Central memory CD8-positive, alpha-beta T cell (primary cell): ENCODE measurements around the gene MEDAG.

Source experiments
- ATAC-seq: fragments of 150-1000 bp; cut with Tn5 transposase; replicated peaks from 2 replicates; pipeline ENCODE4 v1.10.0; 2022; ENCODE audit warnings: mild to moderate bottlenecking, moderate FRiP score, moderate number of reproducible peaks; ENCODE audit not compliant: poor library complexity, severe bottlenecking; ENCODE audit errors: extremely low read depth
- DNase-seq, 2 donors: peaks; one replicate each; pipeline ENCODE4 v3.0.0; 2021; ENCODE audit warnings: low spot score in 2 of 2
- H3K27ac Mint-ChIP-seq: one replicate; pipeline ENCODE4 v1.8.0; 2022; ENCODE audit warnings: low read depth, mild to moderate bottlenecking, moderate library complexity, mixed read lengths
- H3K27me3 Mint-ChIP-seq: one replicate; pipeline ENCODE4 v1.8.0; 2022; ENCODE audit warnings: mixed read lengths
- H3K36me3 Mint-ChIP-seq: one replicate; pipeline ENCODE4 v1.8.0; 2022; ENCODE audit warnings: mild to moderate bottlenecking, moderate library complexity, mixed read lengths; ENCODE audit not compliant: insufficient read depth
- H3K4me1 Mint-ChIP-seq: one replicate; pipeline ENCODE4 v1.8.0; 2022; ENCODE audit warnings: mixed read lengths
- H3K4me3 Mint-ChIP-seq: one replicate; pipeline ENCODE4 v1.8.0; 2022; ENCODE audit warnings: mild to moderate bottlenecking, moderate library complexity, mixed read lengths
- H3K9me3 Mint-ChIP-seq: one replicate; pipeline ENCODE4 v1.8.0; 2022; ENCODE audit warnings: mixed read lengths

Gene MEDAG

DNA sequence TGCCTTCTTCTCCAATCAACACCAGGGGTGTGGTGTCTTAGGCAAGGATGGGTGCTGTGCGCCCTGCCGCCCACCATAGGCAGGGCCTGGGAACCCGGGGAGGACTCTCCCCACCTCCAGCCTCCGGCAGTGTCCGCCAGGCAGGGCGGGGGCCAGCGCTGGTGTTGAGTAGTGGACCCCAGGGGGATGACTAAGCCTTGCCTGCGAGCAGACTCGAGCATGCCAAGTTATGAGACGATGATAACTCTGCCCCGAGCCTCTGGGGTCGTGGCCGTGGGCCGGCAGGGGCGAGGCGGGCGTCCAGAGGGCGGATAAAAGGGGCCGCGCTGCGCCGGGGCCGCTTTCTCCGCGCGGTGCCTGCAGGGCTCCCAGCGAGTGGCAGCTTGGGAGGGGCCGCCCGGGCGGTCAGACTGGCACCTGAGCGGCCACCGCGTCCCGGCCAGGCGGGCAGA is at the start of gene MEDAG:
TSS of gene MEDAG (plus strand) at position 340 of the 452 bp plus-strand sequence. CDS start 245 bp downstream, outside the sequence.
- H3K27me3 Mint-ChIP-seq, result peaks cover 67% of the 10 kb centered on the region

GRCh38 chr13:30857018-30857417 is 49.1 kb upstream of the MEDAG start:
- Mint-ChIP-seq H3K9me3 (no peaks in the 10 kb centered on the region), H3K4me1 (no peaks in the 10 kb centered on the region), H3K27me3 (peaks cover 8% of the 10 kb centered on the region), H3K36me3 (peaks cover 2% of the 10 kb centered on the region), H3K4me3 (no peak overlapping the region), H3K27ac (no peak overlapping the region)
- no peak for ATAC-seq
- DNase-seq, result no peak

More for the DNA sequence above, at the start of gene MEDAG:
- no peak for ATAC-seq
- Mint-ChIP-seq H3K4me3 (no peak within 1 kb of the TSS), H3K9me3 (no peaks in the 10 kb centered on the region), H3K4me1 (no peaks in the 10 kb centered on the region), H3K27ac (no peak within 1 kb of the TSS), H3K36me3 (no peaks in the 10 kb centered on the region)
- DNase-seq, result no peak

GRCh38 chr13:30857636-30858035 is 48.4 kb upstream of the MEDAG start:
- Mint-ChIP-seq H3K4me3 (no peak overlapping the region), H3K27me3 (peaks cover 8% of the 10 kb centered on the region), H3K36me3 (peaks cover 2% of the 10 kb centered on the region), H3K9me3 (no peaks in the 10 kb centered on the region), H3K27ac (no peak overlapping the region), H3K4me1 (no peaks in the 10 kb centered on the region)
- ATAC-seq (no peak), DNase-seq (no peak)

- no peak for ATAC-seq
- Mint-ChIP-seq H3K36me3 (peaks cover 2% of the 10 kb centered on the region), H3K27ac (no peak overlapping the region), H3K9me3 (no peaks in the 10 kb centered on the region), H3K4me1 (no peaks in the 10 kb centered on the region), H3K4me3 (no peak overlapping the region), H3K27me3 (peaks cover 8% of the 10 kb centered on the region)
- DNase-seq, result no peak
Measured at GRCh38 chr13:30859326-30859725, 46.7 kb upstream of the MEDAG start.

GRCh38 chr13:30861163-30861562 is 44.9 kb upstream of the MEDAG start:
- ATAC-seq (no peak), DNase-seq (no peak)
- Mint-ChIP-seq H3K4me1 (peaks cover 5% of the 10 kb centered on the region), H3K27ac (no peak overlapping the region), H3K27me3 (peaks cover 18% of the 10 kb centered on the region), H3K9me3 (no peaks in the 10 kb centered on the region), H3K36me3 (peaks cover 2% of the 10 kb centered on the region), H3K4me3 (no peak overlapping the region)

- Mint-ChIP-seq H3K9me3 (no peaks in the 10 kb centered on the region), H3K4me1 (peaks cover 5% of the 10 kb centered on the region), H3K27me3 (peaks cover 16% of the 10 kb centered on the region), H3K27ac (no peak overlapping the region), H3K4me3 (no peak overlapping the region), H3K36me3 (peaks cover 2% of the 10 kb centered on the region)
- no peak for ATAC-seq
- no peak for DNase-seq
Measured at GRCh38 chr13:30861836-30862467, 44.1 kb upstream of the MEDAG start.

DNA sequence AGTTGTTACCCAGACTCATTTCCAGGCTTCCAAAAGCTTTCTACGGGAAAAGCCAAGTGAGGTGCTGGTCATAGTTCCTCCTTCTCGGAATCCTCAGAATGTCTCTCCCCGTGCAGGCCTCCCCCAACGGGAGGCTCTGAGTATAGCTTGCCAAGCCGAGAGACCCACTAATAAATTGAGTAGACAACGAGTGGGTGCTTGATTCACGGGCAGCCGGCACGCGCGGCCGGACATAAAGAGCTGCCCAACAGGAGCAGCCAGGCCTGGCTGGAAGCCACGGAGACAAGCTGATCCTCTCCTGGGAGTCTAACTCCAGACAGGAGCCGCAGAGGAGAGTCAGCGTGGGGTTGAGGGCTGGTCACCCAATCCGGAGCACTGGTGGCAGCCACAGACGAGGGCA is 43.4 kb upstream of the MEDAG start:
- Mint-ChIP-seq H3K27me3 (peaks cover 10% of the 10 kb centered on the region), H3K27ac (no peak overlapping the region), H3K9me3 (no peaks in the 10 kb centered on the region), H3K4me3 (no peak overlapping the region), H3K4me1 (peaks cover 5% of the 10 kb centered on the region), H3K36me3 (peaks cover 2% of the 10 kb centered on the region)
- DNase-seq (no peak), ATAC-seq (no peak)

- Mint-ChIP-seq H3K36me3 (peaks cover 2% of the 10 kb centered on the region), H3K27me3 (peaks cover 10% of the 10 kb centered on the region), H3K9me3 (no peaks in the 10 kb centered on the region), H3K4me3 (no peak overlapping the region), H3K4me1 (peaks cover 5% of the 10 kb centered on the region), H3K27ac (no peak overlapping the region)
- no peak for ATAC-seq
- DNase-seq, result no peak
Measured at GRCh38 chr13:30863231-30863630, 42.8 kb upstream of the MEDAG start.

DNA sequence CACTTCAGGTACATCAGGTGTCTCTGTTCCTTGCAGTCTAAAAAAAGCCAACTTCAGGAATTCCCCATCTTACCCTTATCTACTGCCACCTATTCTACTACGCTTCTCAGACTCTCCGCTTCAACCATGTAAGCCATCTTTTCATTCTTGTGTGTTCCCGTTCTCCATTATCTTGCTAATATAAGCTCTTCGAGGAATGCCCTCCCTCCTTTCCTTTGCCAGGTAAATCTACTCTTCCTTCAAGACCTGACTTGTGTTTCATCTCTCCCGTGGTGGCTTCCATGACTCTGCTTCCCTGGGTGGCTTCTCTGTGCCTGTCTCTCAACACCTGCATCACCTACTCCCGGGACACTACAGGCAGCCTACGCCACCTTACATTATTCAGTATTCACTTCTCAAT is 42.3 kb upstream of the MEDAG start:
- peaks cover 2% of the 10 kb centered on the region for H3K36me3 Mint-ChIP-seq
- no peaks in the 10 kb centered on the region for H3K9me3 Mint-ChIP-seq
- no peak overlapping the region for H3K4me3 Mint-ChIP-seq
- DNase-seq (no peak), ATAC-seq (no peak)
- H3K27me3 Mint-ChIP-seq, result peaks cover 14% of the 10 kb centered on the region
- no peak overlapping the region for H3K27ac Mint-ChIP-seq
- H3K4me1 Mint-ChIP-seq, result peaks cover 5% of the 10 kb centered on the region

DNA sequence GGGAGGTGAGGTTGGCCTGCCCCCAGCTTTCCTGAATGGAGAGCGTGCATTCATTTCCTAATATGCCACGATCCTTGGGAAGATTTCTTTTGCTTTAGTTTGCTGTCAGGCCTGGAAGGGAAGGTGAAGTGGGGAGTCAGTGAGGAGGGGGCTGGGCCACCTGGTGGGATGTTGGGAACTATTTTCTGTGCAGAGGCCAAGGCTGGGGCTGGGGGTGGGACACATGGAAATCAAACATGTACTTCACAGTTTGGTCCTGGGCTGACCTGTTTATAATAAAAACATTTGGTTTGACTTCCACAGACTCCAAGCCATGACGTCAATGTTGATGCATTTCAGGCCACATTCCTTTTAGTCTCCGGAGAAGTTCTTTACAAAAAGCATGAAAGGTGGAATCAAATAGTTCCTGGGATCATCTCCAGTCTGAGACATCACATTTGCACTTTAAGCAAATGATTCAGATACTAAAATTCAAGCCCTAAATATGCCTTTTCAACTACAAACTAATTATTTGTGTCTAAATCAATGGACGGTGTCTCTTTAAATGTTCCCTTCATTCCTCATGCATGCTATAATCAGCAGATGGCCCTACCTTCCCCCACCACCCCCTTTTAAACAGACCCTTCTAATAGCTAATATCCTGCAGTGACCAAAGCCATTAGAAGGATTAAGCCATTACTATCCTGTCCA is 41.5 kb upstream of the MEDAG start:
- peaks cover 5% of the 10 kb centered on the region for H3K4me1 Mint-ChIP-seq
- H3K27ac Mint-ChIP-seq, result no peak overlapping the region
- no peaks in the 10 kb centered on the region for H3K9me3 Mint-ChIP-seq
- H3K4me3 Mint-ChIP-seq, result no peak overlapping the region
- H3K27me3 Mint-ChIP-seq, result peaks cover 22% of the 10 kb centered on the region
- ATAC-seq (no peak), DNase-seq (no peak)
- H3K36me3 Mint-ChIP-seq, result peaks cover 1% of the 10 kb centered on the region

GRCh38 chr13:30865123-30866049 is 40.7 kb upstream of the MEDAG start:
- no peak for ATAC-seq

GRCh38 chr13:30866677-30867076 is 39.4 kb upstream of the MEDAG start:
- Mint-ChIP-seq H3K27me3 (peaks cover 39% of the 10 kb centered on the region), H3K27ac (no peak overlapping the region), H3K4me3 (no peak overlapping the region), H3K4me1 (peaks cover 5% of the 10 kb centered on the region), H3K36me3 (no peaks in the 10 kb centered on the region), H3K9me3 (no peaks in the 10 kb centered on the region)
- ATAC-seq (no peak), DNase-seq (no peak)

More at GRCh38 chr13:30865123-30866049, 40.7 kb upstream of the MEDAG start:
- no peaks in the 10 kb centered on the region for H3K36me3 Mint-ChIP-seq
- peaks cover 30% of the 10 kb centered on the region for H3K27me3 Mint-ChIP-seq
- H3K4me3 Mint-ChIP-seq, result no peak overlapping the region
- no peaks in the 10 kb centered on the region for H3K9me3 Mint-ChIP-seq
- H3K27ac Mint-ChIP-seq, result no peak overlapping the region
- DNase-seq, result peak in 1 of 2 donors; percentile 16
- peaks cover 5% of the 10 kb centered on the region for H3K4me1 Mint-ChIP-seq
